Measurements from ENCODE around the gene GIMAP7. TPM values are rescaled to one million over a fixed set of nuclear protein-coding genes. Genes with fewer than 3 reads are reported as not detected.
"Not testable (repeated sequence)": the region's sequence is repeated elsewhere in the genome, so short reads cannot be mapped to it uniquely, and the experiment has no call there.

GIMAP7 gene
- total RNA-seq: 2.4 TPM

- no peak for FAIRE-seq
These were observed at the start of gene GIMAP7 for GRCh38 chr7:150514748-150515222. TSS of gene GIMAP7 (plus strand) at chr7:150514872. CDS start at chr7:150519975, 5,103 bp downstream.

GRCh38 chr7:150464962-150465361, 49.7 kb upstream of the GIMAP7 start:
- FAIRE-seq: no peak
- DNase-seq (ENCODE audit: low spot score in 2 of 2): no peak

More at GRCh38 chr7:150514748-150515222, at the start of gene GIMAP7:
- DNase-seq (ENCODE audit: low spot score in 2 of 2): no peak

GRCh38 chr7:150465414-150465813, 49.3 kb upstream of the GIMAP7 start:
- no peak for FAIRE-seq
- DNase-seq (ENCODE audit: low spot score in 2 of 2): no peak

GRCh38 chr7:150466477-150466876, 48.2 kb upstream of the GIMAP7 start:
- DNase-seq (ENCODE audit: low spot score in 2 of 2) (no peak), FAIRE-seq (no peak)

- FAIRE-seq (no peak), DNase-seq (ENCODE audit: low spot score in 2 of 2) (no peak)
These were observed 46.4 kb upstream of the GIMAP7 start for GRCh38 chr7:150468241-150468640.

- DNase-seq (ENCODE audit: low spot score in 2 of 2): no peak
- FAIRE-seq: no peak
These were observed 42.8 kb upstream of the GIMAP7 start for GRCh38 chr7:150471886-150472285.

- no peak for FAIRE-seq
- no peak for DNase-seq (ENCODE audit: low spot score in 2 of 2)
These were observed 40.8 kb upstream of the GIMAP7 start for GRCh38 chr7:150473902-150474301.

GRCh38 chr7:150476285-150476684, 38.4 kb upstream of the GIMAP7 start:
- DNase-seq (ENCODE audit: low spot score in 2 of 2): no peak
- FAIRE-seq: no peak

- DNase-seq (ENCODE audit: low spot score in 2 of 2): no peak
- FAIRE-seq: no peak
These were observed 37.6 kb upstream of the GIMAP7 start for GRCh38 chr7:150476819-150477631.

- no peak for FAIRE-seq
- no peak for DNase-seq (ENCODE audit: low spot score in 2 of 2)
These were observed 35.5 kb upstream of the GIMAP7 start for GRCh38 chr7:150479023-150479716.

- FAIRE-seq (no peak), DNase-seq (ENCODE audit: low spot score in 2 of 2) (no peak)
These were observed 33.3 kb upstream of the GIMAP7 start for GRCh38 chr7:150481186-150481920.

GRCh38 chr7:150481922-150482321, 32.8 kb upstream of the GIMAP7 start:
- FAIRE-seq: no peak

GRCh38 chr7:150483514-150483913, 31.2 kb upstream of the GIMAP7 start:
- not testable (repeated sequence) for FAIRE-seq; DNase-seq (ENCODE audit: low spot score in 2 of 2)

More at GRCh38 chr7:150481922-150482321, 32.8 kb upstream of the GIMAP7 start:
- DNase-seq (ENCODE audit: low spot score in 2 of 2): no peak

- not testable (repeated sequence) for DNase-seq (ENCODE audit: low spot score in 2 of 2); FAIRE-seq
These were observed 30.6 kb upstream of the GIMAP7 start for GRCh38 chr7:150484071-150484470.

- FAIRE-seq: no peak
- no peak for DNase-seq (ENCODE audit: low spot score in 2 of 2)
These were observed 27.0 kb upstream of the GIMAP7 start for GRCh38 chr7:150487625-150488024.

- FAIRE-seq: no peak
- DNase-seq (ENCODE audit: low spot score in 2 of 2): no peak
These were observed 24.9 kb upstream of the GIMAP7 start for GRCh38 chr7:150489782-150490181.

- FAIRE-seq; DNase-seq (ENCODE audit: low spot score in 2 of 2): not testable (repeated sequence)
These were observed 21.2 kb upstream of the GIMAP7 start for GRCh38 chr7:150493442-150493841.

GRCh38 chr7:150502519-150502918, 12.2 kb upstream of the GIMAP7 start:
- no peak for FAIRE-seq
- no peak for DNase-seq (ENCODE audit: low spot score in 2 of 2)

- FAIRE-seq: no peak
These were observed 11.5 kb upstream of the GIMAP7 start for GRCh38 chr7:150503155-150503554.

GRCh38 chr7:150503581-150503980, 11.1 kb upstream of the GIMAP7 start:
- no peak for DNase-seq (ENCODE audit: low spot score in 2 of 2)
- FAIRE-seq: no peak

More at GRCh38 chr7:150503155-150503554, 11.5 kb upstream of the GIMAP7 start:
- DNase-seq (ENCODE audit: low spot score in 2 of 2): no peak
